ENCODE results near the gene LRPAP1.

Gene LRPAP1

DNA sequence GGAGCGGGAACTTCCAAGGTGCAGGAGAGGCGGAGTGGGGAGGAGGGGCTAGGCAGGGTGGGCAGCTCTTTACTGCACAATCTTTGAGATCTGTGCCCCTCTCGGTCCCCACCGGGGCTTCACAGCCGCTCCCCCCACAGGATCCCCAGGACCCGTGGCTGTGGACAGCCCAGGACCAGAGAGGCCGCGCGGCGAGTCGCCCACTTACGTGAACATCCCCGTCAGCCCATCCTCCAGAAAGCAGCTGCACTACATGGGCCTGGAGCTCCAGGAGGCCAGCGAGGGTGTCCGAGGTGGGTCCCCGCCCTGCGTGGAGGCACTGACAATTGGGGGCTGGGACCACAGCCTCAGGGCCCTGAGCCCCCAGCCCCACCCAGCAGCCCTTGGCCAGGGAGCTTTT lies 32.1 kb downstream of the LRPAP1 start:
- no peak for DNase-seq (ENCODE audit: low read depth)

DNA sequence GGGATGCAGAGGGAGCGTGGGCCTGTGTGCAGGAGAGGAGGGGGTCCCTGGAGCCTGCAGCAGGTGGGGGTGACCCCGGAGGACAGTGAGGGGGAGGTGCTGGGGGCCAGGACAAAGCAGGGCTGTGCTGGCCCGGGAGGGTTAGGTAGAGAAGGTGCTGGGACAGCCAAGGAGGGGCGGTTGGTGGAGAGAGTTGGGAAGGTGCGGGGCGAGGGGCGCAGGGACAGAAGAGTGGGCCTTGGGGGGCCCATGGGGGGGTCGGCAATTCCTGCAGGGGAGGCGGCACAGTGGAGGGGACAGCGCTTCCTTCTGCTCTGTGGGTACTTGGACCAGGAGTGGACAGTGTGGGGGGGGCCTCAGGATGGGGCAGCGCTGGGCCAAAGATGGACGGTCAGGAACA lies 32.5 kb downstream of the LRPAP1 start:
- no peak for DNase-seq (ENCODE audit: low read depth)

DNA sequence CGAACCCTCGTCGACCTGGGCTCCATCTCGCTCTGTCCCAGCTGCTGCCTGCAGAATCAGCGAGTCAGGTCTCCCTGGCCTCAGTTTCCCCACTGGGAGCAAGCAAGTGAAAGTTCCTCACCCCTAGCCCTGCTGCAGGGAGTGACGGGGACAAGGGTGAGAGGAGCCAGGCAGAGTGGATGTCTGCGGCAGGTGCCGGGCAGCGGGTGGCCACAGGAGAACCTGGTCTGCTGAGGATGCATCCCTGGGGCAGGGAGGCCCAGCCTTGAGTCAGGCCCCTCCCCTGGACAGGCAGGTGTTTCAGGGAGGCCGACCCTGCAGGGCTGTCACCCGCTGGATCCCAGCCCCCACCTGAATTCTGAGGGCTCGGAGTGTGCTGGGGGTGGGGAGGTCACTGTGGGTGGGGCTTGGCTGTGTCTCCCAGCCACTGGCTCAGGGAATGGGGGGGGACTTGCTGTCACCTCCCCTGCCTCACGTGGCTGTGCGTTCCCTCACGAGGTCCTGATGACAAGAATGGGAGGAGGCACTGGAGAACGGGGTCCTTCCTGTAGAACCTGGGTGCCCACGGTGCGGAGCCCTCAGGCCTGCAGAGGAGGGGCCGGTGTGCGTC lies 33.2 kb downstream of the LRPAP1 start:
- DNase-seq (ENCODE audit: low read depth): no peak

DNA sequence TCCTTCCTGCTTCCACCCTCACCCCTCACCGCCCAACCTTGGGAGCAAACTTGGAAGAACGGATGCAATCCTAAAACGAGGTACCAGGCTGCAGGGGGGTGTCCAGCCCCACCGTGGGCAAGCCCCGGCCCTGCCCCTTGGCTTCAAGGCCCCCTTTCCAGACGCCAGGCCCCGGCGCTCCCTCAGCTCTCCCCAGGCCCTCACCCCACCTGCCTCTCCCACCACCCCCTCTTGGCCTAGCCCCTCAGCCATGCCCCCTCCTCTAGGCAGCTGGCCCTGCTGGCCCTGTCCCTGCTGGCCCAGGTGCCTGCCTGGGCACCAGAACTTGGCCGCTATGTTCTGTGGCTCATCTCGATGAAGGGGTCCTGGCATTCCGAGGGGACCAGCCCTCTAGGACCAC lies 33.8 kb downstream of the LRPAP1 start:
- DNase-seq (ENCODE audit: low read depth): no peak

DNA sequence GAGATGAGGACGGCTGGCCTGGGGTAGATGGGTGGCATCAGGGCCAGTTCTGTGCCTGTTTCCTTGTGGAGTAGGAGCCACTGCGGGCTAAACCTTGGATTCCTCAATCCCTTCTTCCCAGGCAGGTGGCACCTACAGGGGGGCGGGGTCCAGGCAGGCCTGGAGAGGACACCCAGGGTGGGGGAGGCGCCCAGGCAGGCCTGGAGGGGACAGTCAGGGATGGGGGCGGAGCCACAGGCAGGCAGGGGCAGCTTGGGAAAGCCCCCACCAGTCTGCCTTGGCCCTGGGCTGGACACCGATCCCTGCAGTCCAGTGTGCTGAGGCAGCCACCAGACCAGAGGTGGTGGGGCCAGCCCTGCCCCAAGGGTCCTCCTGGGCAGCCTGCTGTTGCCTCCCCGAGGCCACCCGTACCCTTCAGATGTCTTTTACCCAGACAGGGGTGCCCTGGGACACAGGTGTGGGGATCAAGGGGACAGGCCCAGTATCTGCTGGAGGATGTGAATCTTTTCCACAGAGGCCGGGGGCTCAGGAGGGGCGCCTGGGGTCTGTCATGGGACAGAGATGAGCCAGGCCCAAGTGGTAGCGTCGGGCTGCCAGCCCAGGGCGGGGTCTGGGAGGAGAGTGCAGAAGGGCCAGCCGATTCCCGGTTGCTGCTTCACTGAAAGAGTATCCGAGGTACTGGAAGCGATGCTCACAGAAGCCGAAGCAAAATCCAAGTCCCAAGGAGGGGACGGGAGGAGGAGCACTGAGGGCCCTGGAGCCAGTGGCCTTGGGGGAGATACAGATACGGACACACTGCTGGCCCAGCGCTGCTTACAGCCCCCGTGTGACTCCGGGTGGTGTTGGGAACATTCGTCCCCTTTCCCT lies 34.5 kb downstream of the LRPAP1 start:
- DNase-seq (ENCODE audit: low read depth): no peak

DNA sequence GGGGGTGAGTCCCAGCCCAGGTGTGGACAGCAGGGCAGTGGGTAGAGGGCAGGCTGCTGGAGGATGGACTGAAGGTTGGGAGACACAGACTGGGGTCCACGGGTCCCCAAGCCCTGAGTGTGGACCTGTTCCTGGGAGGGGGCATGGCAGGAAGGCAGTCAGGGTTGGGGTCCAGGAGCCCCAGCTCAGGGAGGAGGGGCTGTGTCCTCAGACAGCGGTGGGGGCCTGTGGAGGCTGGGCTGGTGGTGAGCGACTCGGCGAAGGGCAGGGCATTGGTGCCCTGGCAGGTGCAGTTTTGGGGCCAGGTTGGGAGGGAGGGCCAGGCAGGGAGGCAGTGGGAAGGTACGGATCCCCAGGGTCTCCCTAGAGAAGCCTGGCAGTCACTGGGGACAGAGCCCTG lies 35.1 kb downstream of the LRPAP1 start:
- DNase-seq (ENCODE audit: low read depth): no peak

DNA sequence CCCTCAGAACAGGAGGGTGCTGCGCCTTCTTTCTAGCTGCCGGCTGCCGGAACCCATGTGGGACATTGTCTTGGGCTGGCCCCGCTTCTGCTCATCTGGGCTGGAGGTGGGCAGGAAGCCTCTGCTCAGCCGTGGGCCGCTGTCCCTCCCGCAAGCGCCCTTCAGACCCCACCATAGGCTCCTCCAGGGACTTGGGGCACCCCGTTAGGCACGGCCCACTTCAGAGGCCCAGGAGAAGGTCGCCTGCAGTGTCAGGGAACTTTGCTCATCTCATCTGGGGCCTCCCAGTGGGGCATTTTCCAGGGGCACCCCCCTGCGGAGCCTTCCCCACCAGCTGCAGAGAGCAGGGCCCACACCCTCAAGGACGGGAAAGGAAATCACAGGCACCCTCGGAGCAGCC lies 36.2 kb downstream of the LRPAP1 start:
- DNase-seq (ENCODE audit: low read depth): no peak

DNA sequence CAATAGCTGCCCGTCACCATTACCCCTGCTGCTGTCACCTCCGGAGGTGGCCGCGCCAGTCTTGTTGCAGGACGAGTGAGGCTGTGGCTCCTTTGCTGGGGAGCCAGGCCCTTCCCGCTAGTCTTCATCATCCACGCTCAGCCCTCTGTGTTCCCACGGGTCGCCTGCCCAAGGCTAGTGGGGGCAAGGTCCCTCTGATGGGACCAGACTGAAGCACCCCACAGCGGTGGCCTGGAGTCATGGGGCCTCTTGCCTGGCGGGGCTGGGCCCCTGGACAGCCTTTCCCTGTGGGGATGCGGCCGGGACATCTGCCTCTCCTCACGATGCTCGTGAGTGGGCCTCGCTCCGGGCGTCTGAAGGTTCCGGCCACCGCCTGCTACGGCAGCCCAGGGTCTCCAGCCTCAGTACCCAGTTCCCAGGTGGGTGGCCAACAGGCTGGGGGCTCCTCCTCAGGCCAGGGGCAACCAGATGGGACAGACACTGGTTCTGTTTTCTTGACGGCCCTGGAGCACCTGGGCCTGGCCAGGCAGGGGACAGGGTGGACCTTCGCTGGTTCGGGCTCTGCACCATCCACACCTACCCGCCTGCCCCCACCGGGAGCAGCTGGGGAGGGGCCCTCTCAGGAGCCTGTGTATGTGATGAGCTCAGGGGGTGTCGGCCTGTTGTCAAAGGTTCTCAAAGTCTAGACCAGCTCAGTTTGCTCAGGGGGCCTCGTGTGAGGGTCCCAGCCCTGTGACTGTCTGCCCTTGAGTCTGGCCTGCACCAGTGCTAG lies 36.8 kb downstream of the LRPAP1 start:
- DNase-seq (ENCODE audit: low read depth): no peak

DNA sequence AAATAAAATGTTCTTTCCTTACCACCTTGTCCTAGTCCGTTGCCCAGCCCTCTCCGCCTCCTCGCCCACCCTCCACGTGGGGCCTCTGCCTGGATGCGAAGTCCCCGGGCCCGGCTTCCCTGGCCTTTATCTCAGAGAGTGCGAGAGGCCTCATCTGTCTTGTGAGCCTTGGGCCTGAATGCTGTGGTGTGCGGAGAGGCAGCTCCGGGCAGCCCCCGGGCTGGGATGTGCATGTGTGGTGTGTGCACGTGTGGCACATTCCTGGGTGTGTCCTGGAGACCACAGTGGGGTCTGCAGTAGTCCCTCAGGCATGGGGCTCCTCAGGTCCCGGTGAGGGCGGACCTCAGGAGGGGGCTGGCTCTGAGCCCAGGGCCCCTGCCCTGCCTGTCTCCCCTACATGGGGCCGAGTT lies 37.8 kb downstream of the LRPAP1 start:
- DNase-seq (ENCODE audit: low read depth): no peak

DNA sequence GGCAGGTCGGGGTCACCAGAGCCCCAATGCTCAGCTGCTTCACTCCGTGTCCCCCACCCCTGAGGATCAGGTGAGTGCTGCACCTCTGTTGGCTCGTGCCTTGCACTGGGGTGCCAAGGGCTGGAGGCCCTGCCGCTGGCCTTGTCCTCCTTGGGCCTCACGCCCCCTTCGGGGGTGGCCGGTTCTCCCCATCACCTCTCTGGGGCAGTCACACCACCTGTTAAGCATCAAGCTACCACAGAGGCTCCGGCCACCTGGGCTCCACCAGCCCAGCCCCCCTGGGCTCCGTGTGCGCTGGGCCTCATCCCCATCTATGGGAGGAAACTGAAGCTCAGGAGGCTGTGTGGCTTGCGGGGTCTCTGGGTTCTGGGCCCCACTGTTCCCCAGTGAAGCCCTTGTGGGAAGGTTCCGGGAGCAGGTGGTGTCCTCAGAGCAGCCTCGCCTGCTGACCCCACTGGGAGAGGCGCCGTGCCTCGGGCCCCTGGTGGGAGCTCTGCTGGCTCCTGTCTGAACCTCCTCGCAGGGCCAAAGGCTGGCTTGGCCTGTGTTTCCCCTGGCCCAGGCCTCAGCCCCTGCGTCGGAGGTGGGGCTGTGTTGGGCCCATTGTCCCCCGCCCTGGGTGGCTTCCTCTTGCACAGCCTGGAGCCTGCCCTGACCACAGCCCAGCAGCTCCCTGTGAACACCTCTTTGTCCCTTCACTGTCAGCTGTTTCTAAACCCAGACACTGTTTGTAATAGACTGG lies 38.3 kb downstream of the LRPAP1 start:
- DNase-seq (ENCODE audit: low read depth): no peak

DNA sequence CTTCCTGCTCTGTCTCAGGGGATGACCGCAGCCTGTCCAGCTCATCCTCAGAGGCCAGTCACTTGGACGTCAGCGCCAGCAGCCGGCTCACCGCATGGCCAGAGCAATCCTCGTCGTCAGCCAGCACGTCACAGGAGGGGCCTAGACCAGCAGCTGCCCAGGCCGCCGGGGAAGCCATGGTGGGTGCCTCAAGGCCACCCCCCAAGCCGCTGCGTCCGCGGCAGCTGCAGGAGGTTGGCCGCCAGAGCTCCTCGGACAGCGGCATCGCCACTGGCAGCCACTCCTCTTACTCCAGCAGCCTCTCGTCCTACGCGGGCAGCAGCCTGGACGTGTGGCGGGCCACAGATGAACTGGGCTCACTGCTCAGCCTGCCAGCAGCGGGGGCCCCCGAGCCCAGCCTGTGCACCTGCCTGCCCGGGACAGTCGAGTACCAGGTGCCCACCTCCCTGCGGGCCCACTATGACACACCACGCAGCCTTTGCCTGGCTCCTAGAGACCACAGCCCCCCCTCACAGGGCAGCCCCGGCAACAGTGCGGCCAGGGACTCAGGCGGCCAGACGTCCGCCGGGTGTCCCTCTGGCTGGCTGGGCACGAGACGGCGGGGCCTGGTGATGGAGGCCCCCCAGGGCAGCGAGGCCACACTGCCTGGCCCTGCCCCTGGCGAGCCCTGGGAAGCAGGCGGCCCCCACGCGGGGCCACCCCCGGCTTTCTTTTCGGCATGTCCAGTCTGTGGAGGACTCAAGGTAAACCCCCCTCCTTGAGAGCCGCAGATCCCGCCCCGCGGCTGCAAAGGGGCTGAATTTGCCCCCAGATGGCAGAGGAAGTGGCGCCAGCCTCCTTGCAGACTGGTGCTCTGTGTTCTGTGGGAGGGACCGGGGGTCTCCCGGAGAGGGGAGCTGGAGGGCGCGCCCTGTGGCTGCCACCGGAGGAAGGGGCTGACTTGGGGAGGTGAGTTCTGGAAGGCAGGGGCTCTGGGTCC lies 39.2 kb downstream of the LRPAP1 start:
- DNase-seq (ENCODE audit: low read depth): no peak

DNA sequence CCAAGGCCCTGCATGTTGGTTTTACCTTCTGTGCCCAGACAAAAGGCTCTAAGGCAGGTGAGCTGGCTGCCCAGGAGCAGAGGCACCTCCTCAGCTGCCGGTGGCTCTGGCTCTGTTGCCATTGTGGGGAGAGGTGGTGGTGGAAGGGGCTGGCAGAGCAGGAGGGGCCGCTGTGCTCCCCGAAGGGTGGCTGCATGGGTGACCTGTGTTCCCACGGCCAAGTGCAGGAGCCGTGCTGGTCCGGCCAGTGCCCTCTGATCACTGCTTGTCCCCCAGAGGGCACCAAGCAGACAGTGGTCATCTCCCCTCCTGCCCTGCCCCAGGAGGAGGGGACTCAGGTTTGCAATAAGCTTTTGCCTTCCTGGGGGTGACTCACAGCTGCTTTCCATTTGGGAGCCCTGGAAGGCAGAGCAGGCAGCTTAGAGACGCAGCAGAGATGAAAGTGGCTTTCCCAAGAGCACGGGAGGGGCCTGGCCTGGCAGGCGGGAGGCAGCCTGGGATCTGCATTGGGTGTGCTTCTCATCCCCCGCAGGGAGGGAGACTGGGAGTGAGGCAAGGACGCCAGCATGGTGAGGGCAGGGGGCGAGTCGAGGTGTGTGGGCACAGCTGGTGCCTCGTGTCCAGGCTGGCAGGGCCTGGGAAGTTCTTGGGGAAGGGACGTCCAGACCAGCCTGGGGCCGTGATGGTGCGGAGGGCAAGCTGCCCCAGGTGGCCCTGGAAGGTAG lies 40.4 kb downstream of the LRPAP1 start:
- peak; percentile 24 for DNase-seq (ENCODE audit: low read depth)

DNA sequence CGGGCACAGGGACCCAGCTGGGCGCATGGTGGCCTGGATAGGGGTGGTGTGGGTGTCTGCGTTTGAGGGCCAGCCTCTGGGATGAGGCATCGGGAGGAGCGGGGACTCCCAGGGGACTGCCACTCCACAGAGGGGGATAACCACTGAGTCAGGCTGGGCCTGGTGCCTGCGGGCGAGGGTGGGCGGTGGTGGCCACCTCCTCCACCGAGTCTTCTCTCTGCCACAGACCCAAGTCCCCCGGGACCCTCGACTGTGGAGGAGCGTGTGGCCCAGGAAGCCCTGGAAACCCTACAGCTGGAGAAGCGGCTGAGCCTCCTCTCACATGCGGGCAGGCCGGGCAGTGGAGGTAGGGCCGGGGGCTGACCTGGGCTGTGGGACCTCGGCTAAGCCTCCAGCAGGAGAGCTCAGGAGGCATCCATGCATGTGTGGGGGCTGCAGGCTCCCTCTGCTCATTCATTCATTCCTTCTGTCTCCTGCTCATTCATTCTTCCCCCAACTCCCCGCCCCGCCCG lies 42.7 kb downstream of the LRPAP1 start:
- DNase-seq (ENCODE audit: low read depth): no peak

DNA sequence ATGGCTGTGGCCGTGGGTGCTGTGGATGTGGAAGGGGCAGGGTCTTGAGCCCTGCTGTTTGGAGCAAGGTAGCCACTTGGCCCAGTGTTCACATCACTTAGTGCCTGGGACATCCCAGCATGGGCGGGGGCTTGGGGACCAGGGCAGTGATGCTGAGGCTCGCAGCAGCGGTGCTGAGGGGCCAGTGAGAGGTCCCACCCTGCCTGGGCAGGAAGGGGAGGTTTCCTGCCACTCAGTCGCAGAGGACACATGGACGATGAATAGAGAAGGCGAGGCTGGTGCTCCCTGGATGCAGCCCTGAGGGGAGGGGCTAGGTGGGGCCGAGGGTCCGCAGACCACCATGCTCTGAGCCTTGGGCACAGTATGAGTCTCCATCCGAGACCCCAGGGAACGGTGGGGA lies 43.4 kb downstream of the LRPAP1 start:
- no peak for DNase-seq (ENCODE audit: low read depth)

DNA sequence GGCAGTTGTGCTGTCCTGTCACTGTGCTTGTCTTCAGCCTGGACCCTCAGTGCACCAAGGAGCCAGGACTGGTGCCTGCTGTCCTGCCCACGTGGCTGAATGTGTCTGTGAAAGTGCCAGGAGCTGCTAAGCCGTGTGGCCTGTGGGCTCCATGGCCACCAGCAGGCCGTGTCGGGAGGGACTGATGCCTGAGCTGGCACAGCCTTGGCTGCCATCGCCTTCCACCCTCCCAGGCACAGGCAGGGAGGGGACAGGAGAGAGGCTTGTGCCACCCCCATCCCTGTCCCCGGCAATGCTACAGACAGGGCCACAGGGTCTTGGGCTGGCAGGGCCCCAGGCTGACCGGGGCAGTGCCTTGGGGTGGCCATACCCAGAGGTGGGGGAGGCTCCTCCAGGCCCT lies 44.4 kb downstream of the LRPAP1 start:
- no peak for DNase-seq (ENCODE audit: low read depth)

DNA sequence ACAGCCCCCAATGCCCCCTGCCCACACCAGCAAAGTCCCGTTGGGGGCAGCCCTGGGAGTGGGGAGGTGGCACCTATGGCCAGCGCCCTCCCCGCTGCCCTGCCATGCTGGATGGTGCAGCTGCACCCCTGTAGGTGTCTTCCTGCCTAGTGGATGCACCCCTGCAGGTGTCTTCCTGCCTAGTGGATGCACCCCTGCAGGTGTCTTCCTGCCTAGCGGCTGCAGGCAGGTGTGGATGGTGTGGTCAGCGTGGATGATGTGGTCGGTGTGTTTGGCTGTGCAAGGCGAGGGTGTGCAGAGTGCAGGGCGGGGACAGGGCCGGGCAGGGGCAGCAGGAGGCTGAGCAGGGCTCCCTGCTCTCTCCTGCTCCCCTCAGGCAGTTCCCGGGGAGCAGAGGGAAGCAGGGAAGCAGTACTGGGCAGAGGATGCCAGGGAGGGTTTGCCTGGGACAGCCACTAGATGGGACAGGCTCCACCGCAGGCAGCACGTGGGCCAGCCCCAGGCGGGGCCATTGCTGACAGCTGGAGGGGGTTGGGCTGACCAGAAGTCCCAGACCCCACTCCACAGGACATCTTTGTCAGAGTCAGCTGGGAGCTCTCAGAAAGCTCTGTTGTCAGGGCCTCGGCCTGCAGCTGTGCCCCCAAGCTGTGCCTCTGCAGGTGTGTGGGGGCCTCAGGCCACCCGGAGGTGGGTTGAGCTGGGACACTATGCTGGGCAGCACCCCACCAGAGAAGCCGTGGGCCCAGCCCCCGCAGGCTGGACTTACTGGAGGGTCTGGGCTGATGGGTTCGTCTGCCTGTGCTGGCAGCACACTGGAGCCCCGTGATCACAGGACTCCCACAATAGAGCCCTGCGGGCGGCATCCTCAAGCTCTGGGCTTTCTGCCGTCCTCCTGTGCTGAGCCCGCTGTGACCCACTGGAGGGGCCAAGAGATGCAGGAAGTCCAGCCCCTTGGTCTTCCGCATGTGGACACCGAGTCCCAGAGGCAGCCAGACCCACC lies 45.4 kb downstream of the LRPAP1 start:
- DNase-seq (ENCODE audit: low read depth): no peak

DNA sequence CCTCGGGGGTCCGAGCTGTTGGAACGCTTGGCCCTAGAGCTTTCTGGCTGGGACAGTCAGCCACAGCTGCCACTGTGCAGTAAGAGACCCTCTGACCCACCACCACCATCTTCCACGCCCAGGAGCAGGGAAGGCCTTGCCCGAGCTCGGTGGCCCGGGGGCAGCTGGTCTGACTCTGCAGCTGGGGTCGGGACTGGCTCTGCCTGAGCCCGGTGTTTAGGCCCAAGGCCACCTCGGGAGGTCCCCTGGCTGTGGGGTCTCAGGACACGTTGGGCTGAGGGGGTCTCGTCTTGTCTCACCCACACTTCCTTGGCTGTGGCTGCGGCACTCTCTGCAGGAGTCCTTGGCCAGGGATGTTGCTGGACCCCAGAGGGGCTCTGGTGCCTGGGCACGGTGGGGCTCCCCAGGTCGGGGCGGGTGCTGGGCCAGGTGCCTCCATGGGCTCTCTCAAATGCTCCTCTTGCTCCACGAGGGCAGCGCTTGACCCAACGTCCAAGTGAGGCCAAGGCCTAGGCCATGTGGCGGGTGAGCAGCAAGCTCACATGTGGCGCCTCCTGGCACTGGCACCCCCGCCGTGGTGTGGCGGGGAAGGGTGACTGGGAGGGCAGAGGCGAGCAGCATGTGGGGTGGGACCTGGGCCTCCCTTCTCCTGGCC lies 46.2 kb downstream of the LRPAP1 start:
- DNase-seq (ENCODE audit: low read depth): no peak

DNA sequence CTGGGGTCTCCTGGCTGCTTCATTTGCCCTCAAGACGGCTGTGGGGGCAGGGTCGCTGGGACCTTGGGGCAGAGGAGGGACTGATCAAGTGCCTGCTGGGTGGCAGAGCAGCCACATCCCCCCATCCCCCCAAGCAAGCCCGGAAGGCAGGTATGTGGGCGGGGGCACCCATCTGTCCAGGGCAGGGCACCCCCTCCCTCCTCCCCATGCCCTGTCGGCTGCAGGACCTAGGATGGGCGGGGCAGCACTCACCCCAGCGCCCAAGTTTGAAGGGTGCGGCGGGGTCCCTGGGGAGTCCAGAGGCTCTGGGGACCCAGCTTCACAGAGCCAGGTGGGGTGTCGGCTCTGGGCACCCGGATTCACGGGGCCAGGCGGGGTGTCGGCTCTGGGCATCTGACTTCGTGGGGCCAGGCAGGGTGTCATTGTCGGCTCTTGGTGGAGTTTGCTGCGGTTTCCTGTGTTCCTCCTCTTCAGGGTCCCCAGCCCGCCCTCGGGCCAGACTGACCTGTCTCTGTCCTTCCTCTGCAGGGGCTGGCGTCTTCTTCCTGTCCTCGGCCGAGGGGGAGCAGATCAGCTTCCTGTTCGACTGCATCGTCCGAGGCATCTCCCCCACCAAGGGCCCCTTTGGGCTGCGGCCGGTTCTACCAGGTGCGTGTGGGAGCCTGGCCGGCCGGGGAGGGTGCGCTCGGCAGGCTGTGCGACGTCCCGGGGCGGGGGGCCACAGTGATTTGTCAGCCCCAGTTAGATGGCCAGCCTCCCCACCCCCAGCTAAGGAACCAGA lies 47.0 kb downstream of the LRPAP1 start:
- no peak for DNase-seq (ENCODE audit: low read depth)
